ENCODE results near the gene PINLYP. TPM values are rescaled to one million over a fixed set of nuclear protein-coding genes. Genes with fewer than 3 reads are reported as not detected.

The PINLYP gene
- total and polyA plus RNA-seq, 2 experiments from 2014 or later, result 7.8 to 11.1 TPM

DNA sequence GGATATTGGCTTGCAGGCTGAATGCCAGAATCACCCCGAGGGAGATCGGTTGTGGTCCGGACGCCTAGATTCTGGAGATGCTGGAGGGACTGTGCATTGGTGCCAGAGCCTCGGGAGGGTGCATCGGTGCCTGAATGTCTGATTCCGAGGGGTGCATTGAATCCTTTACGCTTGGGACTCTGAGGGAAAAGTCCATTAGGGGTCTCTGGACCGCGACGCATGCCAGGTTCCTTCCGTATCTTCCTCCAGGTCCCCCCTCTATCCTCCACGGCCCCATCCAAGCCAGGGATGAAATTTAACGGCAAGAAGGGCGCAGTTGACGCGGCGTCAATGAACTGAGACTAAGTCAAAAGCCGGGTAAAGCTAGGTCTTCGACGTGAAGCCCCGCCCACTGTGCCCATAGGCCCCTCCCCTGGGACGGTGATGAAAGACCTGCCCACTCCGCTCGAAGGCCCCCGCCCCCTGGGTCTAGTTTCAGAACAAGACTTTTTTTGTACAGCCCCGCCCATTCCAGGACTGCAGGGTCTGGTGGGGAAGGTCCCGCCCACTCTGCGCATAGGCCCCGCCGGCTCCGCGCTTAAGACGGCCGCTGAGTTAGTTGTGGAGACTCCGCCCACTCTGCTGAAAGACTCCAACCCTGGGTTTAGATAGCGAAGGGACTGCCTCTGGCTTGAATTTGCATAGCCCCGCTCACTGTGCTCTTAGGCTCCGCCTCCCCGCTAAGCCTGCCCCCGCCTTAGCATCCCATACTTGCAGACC is 41.9 kb upstream of the PINLYP start:
- H3K27ac ChIP-seq (ENCODE audit: low read depth), result peak overlapping the region; percentile 78
- peaks cover 8% of the 10 kb centered on the region; the same call in 1 of the 2 replicates for H3K36me3 ChIP-seq (ENCODE audit: insufficient read depth)
- no peaks in the 10 kb centered on the region for H3K79me2 ChIP-seq (replicated peaks; ENCODE audit: insufficient read depth)
- H3K27me3 Mint-ChIP-seq (ENCODE audit: insufficient read depth, low read depth, poor library complexity), result peaks cover 4% of the 10 kb centered on the region
- H3K27ac Mint-ChIP-seq, result peak overlapping the region; percentile 96
- ATAC-seq (peak; percentile 76), DNase-seq (ENCODE audit: low spot score) (peak; percentile 100)
- 0 out of 2 replicates have a peak, but pooled peaks cover 3% of the 10 kb centered on the region for H3K9me2 ChIP-seq (ENCODE audit: insufficient read depth)
- peak overlapping the region; percentile 57 for H3K4me3 ChIP-seq
- TF ChIP-seq CREB1 (CRISPR knock-in tag; IDR thresholded peaks at IDR 0.05; ENCODE audit: low read depth) (no peak), POLR2AphosphoS5 (IDR thresholded peaks at IDR 0.05; ENCODE audit: low read depth) (peak; percentile 32)
- peaks cover 6% of the 10 kb centered on the region; the same call in 1 of the 2 replicates for H3K4me1 ChIP-seq (ENCODE audit: insufficient read depth)
- no peaks in the 10 kb centered on the region; the same call in none of the 2 replicates for H4K20me1 ChIP-seq (replicated peaks; ENCODE audit: insufficient read depth)
- H3K4me1 Mint-ChIP-seq, result peaks cover 10% of the 10 kb centered on the region
- H2AFZ ChIP-seq, result peak overlapping the region; percentile 34
- peaks cover 18% of the 10 kb centered on the region for H3K36me3 Mint-ChIP-seq (ENCODE audit: low read depth)
- peak overlapping the region; percentile 83 for H3K4me3 Mint-ChIP-seq
- H3F3A ChIP-seq (replicated peaks; ENCODE audit: low read depth), result peaks cover 12% of the 10 kb centered on the region
- peak overlapping the region; percentile 87 for H3K4me2 ChIP-seq
- H3K9me3 Mint-ChIP-seq, result peaks cover 4% of the 10 kb centered on the region; the same call in 1 of the 3 replicates
- H3K27me3 ChIP-seq (ENCODE audit: insufficient read depth), result peaks cover 8% of the 10 kb centered on the region; the same call in 1 of the 2 replicates

DNA sequence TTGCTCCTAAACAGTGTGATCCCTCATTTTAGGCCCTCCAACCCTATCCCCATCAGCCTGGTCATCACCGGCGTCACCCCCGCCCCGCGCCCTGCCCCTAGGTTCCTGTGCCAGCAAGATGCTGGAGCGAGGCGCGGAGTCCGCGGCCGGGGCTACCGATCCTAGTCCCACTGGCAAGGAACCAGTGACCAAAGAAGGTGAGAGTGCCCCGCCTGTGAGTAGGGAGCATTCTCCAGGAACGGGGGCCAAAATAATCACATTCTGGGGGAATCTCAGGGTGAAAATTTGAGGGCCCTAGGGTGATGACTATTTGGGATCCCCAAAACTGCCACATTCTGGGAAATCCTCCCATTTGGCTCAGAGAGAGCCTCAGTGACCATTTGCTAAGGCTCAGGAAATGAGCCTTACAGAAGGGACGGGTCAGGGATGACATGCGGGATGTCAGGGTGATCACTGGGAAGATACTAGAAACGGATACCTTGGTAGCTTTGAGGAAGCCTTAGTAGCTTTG is 41.2 kb upstream of the PINLYP start:
- peaks cover 10% of the 10 kb centered on the region for H3K4me1 Mint-ChIP-seq
- peak overlapping the region; percentile 87 for H3K4me2 ChIP-seq
- peak overlapping the region; percentile 43 for H3K27ac ChIP-seq (ENCODE audit: low read depth)
- 0 out of 2 replicates have a peak overlapping the region, but pooled peaks have one; percentile 40 for H3K27ac Mint-ChIP-seq
- ATAC-seq (no peak), DNase-seq (ENCODE audit: low spot score) (no peak)
- no peaks in the 10 kb centered on the region; the same call in none of the 2 replicates for H4K20me1 ChIP-seq (replicated peaks; ENCODE audit: insufficient read depth)
- H3F3A ChIP-seq (replicated peaks; ENCODE audit: low read depth), result peaks cover 12% of the 10 kb centered on the region
- H3K27me3 Mint-ChIP-seq (ENCODE audit: insufficient read depth, low read depth, poor library complexity), result peaks cover 4% of the 10 kb centered on the region
- H3K79me2 ChIP-seq (replicated peaks; ENCODE audit: insufficient read depth), result no peaks in the 10 kb centered on the region
- H3K27me3 ChIP-seq (ENCODE audit: insufficient read depth), result 0 out of 2 replicates have a peak, but pooled peaks cover 8% of the 10 kb centered on the region
- H3K4me3 ChIP-seq, result peak overlapping the region; percentile 57
- 0 out of 2 replicates have a peak, but pooled peaks cover 3% of the 10 kb centered on the region for H3K9me2 ChIP-seq (ENCODE audit: insufficient read depth)
- H3K4me1 ChIP-seq (ENCODE audit: insufficient read depth), result peaks cover 6% of the 10 kb centered on the region; the same call in 1 of the 2 replicates
- H3K36me3 Mint-ChIP-seq (ENCODE audit: low read depth), result peaks cover 24% of the 10 kb centered on the region
- H3K9me3 Mint-ChIP-seq, result peaks cover 9% of the 10 kb centered on the region
- peaks cover 15% of the 10 kb centered on the region for H3K36me3 ChIP-seq (ENCODE audit: insufficient read depth)
- H3K4me3 Mint-ChIP-seq, result peak overlapping the region; percentile 83
- H2AFZ ChIP-seq, result peak overlapping the region; percentile 33; the same call in 1 of the 2 replicates
- no peak for TF ChIP-seq CREB1 (CRISPR knock-in tag; IDR thresholded peaks at IDR 0.05; ENCODE audit: low read depth)
- TF ChIP-seq, protein P1, sequence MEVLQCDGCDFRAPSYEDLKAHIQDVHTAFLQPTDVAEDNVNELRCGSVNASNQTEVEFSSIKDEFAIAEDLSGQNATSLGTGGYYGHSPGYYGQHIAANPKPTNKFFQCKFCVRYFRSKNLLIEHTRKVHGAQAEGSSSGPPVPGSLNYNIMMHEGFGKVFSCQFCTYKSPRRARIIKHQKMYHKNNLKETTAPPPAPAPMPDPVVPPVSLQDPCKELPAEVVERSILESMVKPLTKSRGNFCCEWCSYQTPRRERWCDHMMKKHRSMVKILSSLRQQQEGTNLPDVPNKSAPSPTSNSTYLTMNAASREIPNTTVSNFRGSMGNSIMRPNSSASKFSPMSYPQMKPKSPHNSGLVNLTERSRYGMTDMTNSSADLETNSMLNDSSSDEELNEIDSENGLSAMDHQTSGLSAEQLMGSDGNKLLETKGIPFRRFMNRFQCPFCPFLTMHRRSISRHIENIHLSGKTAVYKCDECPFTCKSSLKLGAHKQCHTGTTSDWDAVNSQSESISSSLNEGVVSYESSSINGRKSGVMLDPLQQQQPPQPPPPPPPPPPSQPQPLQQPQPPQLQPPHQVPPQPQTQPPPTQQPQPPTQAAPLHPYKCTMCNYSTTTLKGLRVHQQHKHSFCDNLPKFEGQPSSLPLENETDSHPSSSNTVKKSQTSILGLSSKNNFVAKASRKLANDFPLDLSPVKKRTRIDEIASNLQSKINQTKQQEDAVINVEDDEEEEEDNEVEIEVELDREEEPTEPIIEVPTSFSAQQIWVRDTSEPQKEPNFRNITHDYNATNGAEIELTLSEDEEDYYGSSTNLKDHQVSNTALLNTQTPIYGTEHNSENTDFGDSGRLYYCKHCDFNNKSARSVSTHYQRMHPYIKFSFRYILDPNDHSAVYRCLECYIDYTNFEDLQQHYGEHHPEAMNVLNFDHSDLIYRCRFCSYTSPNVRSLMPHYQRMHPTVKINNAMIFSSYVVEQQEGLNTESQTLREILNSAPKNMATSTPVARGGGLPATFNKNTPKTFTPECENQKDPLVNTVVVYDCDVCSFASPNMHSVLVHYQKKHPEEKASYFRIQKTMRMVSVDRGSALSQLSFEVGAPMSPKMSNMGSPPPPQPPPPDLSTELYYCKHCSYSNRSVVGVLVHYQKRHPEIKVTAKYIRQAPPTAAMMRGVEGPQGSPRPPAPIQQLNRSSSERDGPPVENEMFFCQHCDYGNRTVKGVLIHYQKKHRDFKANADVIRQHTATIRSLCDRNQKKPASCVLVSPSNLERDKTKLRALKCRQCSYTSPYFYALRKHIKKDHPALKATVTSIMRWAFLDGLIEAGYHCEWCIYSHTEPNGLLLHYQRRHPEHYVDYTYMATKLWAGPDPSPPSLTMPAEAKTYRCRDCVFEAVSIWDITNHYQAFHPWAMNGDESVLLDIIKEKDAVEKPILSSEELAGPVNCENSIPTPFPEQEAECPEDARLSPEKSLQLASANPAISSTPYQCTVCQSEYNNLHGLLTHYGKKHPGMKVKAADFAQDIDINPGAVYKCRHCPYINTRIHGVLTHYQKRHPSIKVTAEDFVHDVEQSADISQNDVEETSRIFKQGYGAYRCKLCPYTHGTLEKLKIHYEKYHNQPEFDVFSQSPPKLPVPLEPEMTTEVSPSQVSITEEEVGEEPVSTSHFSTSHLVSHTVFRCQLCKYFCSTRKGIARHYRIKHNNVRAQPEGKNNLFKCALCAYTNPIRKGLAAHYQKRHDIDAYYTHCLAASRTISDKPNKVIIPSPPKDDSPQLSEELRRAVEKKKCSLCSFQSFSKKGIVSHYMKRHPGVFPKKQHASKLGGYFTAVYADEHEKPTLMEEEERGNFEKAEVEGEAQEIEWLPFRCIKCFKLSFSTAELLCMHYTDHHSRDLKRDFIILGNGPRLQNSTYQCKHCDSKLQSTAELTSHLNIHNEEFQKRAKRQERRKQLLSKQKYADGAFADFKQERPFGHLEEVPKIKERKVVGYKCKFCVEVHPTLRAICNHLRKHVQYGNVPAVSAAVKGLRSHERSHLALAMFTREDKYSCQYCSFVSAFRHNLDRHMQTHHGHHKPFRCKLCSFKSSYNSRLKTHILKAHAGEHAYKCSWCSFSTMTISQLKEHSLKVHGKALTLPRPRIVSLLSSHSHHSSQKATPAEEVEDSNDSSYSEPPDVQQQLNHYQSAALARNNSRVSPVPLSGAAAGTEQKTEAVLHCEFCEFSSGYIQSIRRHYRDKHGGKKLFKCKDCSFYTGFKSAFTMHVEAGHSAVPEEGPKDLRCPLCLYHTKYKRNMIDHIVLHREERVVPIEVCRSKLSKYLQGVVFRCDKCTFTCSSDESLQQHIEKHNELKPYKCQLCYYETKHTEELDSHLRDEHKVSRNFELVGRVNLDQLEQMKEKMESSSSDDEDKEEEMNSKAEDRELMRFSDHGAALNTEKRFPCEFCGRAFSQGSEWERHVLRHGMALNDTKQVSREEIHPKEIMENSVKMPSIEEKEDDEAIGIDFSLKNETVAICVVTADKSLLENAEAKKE (CRISPR knock-in tag; IDR thresholded peaks at IDR 0.05), result no peak
- TF ChIP-seq EZH2 (IDR thresholded peaks at IDR 0.05; ENCODE audit: low read depth, unreplicated experiment), result no peak
- no peak for TF ChIP-seq POLR2AphosphoS5 (IDR thresholded peaks at IDR 0.05; ENCODE audit: low read depth)
- TF ChIP-seq ZNF114 (CRISPR knock-in tag; IDR thresholded peaks at IDR 0.05), result no peak
- TF ChIP-seq ZNF331 (CRISPR knock-in tag; IDR thresholded peaks at IDR 0.05; ENCODE audit: low read depth), result no peak
- TF ChIP-seq NANOG (IDR thresholded peaks at IDR 0.05; ENCODE audit: borderline replicate concordance), result no peak
- no peak for TF ChIP-seq STAT1 (IDR thresholded peaks at IDR 0.05; ENCODE audit: unreplicated experiment)
- no peak for TF ChIP-seq EZH2phosphoT487 (IDR thresholded peaks at IDR 0.05; ENCODE audit: unreplicated experiment)
- TF ChIP-seq, protein P2, sequence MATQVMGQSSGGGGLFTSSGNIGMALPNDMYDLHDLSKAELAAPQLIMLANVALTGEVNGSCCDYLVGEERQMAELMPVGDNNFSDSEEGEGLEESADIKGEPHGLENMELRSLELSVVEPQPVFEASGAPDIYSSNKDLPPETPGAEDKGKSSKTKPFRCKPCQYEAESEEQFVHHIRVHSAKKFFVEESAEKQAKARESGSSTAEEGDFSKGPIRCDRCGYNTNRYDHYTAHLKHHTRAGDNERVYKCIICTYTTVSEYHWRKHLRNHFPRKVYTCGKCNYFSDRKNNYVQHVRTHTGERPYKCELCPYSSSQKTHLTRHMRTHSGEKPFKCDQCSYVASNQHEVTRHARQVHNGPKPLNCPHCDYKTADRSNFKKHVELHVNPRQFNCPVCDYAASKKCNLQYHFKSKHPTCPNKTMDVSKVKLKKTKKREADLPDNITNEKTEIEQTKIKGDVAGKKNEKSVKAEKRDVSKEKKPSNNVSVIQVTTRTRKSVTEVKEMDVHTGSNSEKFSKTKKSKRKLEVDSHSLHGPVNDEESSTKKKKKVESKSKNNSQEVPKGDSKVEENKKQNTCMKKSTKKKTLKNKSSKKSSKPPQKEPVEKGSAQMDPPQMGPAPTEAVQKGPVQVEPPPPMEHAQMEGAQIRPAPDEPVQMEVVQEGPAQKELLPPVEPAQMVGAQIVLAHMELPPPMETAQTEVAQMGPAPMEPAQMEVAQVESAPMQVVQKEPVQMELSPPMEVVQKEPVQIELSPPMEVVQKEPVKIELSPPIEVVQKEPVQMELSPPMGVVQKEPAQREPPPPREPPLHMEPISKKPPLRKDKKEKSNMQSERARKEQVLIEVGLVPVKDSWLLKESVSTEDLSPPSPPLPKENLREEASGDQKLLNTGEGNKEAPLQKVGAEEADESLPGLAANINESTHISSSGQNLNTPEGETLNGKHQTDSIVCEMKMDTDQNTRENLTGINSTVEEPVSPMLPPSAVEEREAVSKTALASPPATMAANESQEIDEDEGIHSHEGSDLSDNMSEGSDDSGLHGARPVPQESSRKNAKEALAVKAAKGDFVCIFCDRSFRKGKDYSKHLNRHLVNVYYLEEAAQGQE (IDR thresholded peaks at IDR 0.05; ENCODE audit: unreplicated experiment), result no peak

Data from GM23338 (cell line).